Sigmoid colon (tissue), 4 donors: ENCODE measurements around the gene OR1K1.

ENCODE experiments used
- CTCF ChIP-seq, 4 experiments: fragments of 450-650 bp in 3 of 4; fragments of 200-600 bp in 1 of 4; IDR thresholded peaks; one replicate each; pipeline ENCODE4 v1.5.1; 2016 to 2019; ENCODE audit warnings: antibody characterized with exemption in 4 of 4, mild to moderate bottlenecking in 3 of 4, moderate library complexity in 2 of 4
- EP300 ChIP-seq, 4 donors: sonication (generic); formaldehyde crosslinking; IDR thresholded peaks; one replicate each; pipeline ENCODE4 v1.6.1; 2017; ENCODE audit warnings: antibody characterized with exemption in 4 of 4
- POLR2A ChIP-seq, 2 donors: fragments of 450-650 bp; IDR thresholded peaks; one replicate each; pipeline ENCODE4 v1.6.1; 2016; ENCODE audit warnings: antibody characterized with exemption in 2 of 2, mild to moderate bottlenecking in 2 of 2, moderate library complexity in 2 of 2
- POLR2AphosphoS5 ChIP-seq, 4 donors: sonication (generic); formaldehyde crosslinking; IDR thresholded peaks; one replicate each; pipeline ENCODE4 v1.6.1; 2017; ENCODE audit warnings: antibody characterized with exemption in 4 of 4

GRCh38 chr9:122832194-122832593 is 32.3 kb downstream of the OR1K1 start:
- TF ChIP-seq CTCF (IDR thresholded peaks at IDR 0.05), result no peak
- no peak for TF ChIP-seq EP300 (IDR thresholded peaks at IDR 0.05)
- no peak for TF ChIP-seq POLR2AphosphoS5 (IDR thresholded peaks at IDR 0.05)
- TF ChIP-seq POLR2A (IDR thresholded peaks at IDR 0.05), result no peak
